K562 (cell line): ENCODE results near the gene CPLX3. TPM values are rescaled to one million over a fixed set of nuclear protein-coding genes. Genes with fewer than 3 reads are reported as not detected.

Experiments used
- ARHGAP35 ChIP-seq: fragments of 450-650 bp; IDR thresholded peaks from 2 replicates; pipeline ENCODE4 v1.6.1; 2018; ENCODE audit not compliant: partially characterized antibody
- ATF7 ChIP-seq: fragments of 450-650 bp; IDR thresholded peaks from 2 replicates; pipeline ENCODE4 v1.7.1; 2014; ENCODE audit warnings: mild to moderate bottlenecking, moderate library complexity
- ETV6 ChIP-seq, 3 experiments: fragments of 150-350 bp in 1 of 3; sonication (generic) in 1 of 3; formaldehyde crosslinking in 1 of 3; IDR thresholded peaks; 2 replicates each; pipeline versions ENCODE4 v1.6.1 to v1.8.0; 2014 to 2022; ENCODE audit warnings: borderline replicate concordance in 2 of 3, low read depth in 2 of 3, antibody characterized with exemption in 1 of 3, low read length in 1 of 3, mild to moderate bottlenecking in 1 of 3, missing genetic modification reagents in 1 of 3
- FUS ChIP-seq: fragments of 200-400 bp; formaldehyde crosslinking; optimal IDR thresholded peaks from 2 replicates; pipeline ENCODE3; 2017; ENCODE audit warnings: low read depth, low read length
- GTF2A2 ChIP-seq: IDR thresholded peaks from 2 replicates; pipeline ENCODE4 v1.6.1; 2016; ENCODE audit warnings: mild to moderate bottlenecking, missing genetic modification characterization, missing compliant biosample characterization
- JUND ChIP-seq, 2 experiments: IDR thresholded peaks; 2 replicates in 1 of 2; 3 replicates in 1 of 2; pipeline ENCODE4 v1.6.1; 2011; ENCODE audit warnings: borderline replicate concordance in 2 of 2, low read depth in 2 of 2, low read length in 2 of 2, improper control_type of control experiment in 1 of 2, missing biosample characterization in 1 of 2, missing genetic modification characterization in 1 of 2, missing genetic modification reagents in 1 of 2
- KDM2B ChIP-seq: fragments of 250-450 bp; sonication (Bioruptor Pico); IDR thresholded peaks from 2 replicates; pipeline ENCODE4 v1.8.0; 2021; ENCODE audit warnings: mild to moderate bottlenecking, moderate library complexity
- LCOR ChIP-seq: sonication (generic); formaldehyde crosslinking; IDR thresholded peaks from 2 replicates; pipeline ENCODE4 v1.8.0; 2022; ENCODE audit warnings: mild to moderate bottlenecking, missing genetic modification reagents
- MEF2D ChIP-seq: conservative IDR thresholded peaks from 2 replicates; pipeline ENCODE4 v1.6.1; 2016; ENCODE audit warnings: low read depth, missing genetic modification characterization, missing compliant biosample characterization
- MTA2 ChIP-seq: fragments of 450-650 bp; IDR thresholded peaks from 2 replicates; pipeline ENCODE4 v1.6.1; 2016; ENCODE audit warnings: low read depth
- NR2C1 ChIP-seq, 2 experiments: fragments of 450-650 bp; IDR thresholded peaks; 2 replicates each; pipeline ENCODE4 v1.6.1; 2017; ENCODE audit warnings: mild to moderate bottlenecking in 2 of 2, antibody characterized with exemption in 1 of 2, inconsistent platforms in 1 of 2, missing compliant biosample characterization in 1 of 2, missing genetic modification characterization in 1 of 2
- PCBP2 ChIP-seq: fragments of 200-400 bp; formaldehyde crosslinking; IDR thresholded peaks from 2 replicates; pipeline ENCODE4 v1.6.1; 2018; ENCODE audit warnings: low read length, low read depth, mild to moderate bottlenecking, moderate library complexity; ENCODE audit not compliant: poor library complexity, severe bottlenecking
- RBBP5 ChIP-seq: fragments of 200-600 bp; sonication (generic); IDR thresholded peaks from 2 replicates; pipeline ENCODE4 v1.6.1; 2012; ENCODE audit warnings: borderline replicate concordance, mild to moderate bottlenecking, low read length, control low read depth, inconsistent platforms; ENCODE audit not compliant: insufficient read depth, poor library complexity, severe bottlenecking
- SIX5 ChIP-seq, 2 experiments: IDR thresholded peaks; 2 replicates each; pipeline ENCODE4 v1.6.1; 2011; ENCODE audit warnings: low read length in 2 of 2, borderline replicate concordance in 1 of 2, low read depth in 1 of 2, mild to moderate bottlenecking in 1 of 2, moderate library complexity in 1 of 2; ENCODE audit not compliant: insufficient read depth in 1 of 2
- TOE1 ChIP-seq, 2 experiments: fragments of 450-650 bp in 1 of 2; sonication (generic) in 1 of 2; formaldehyde crosslinking in 1 of 2; IDR thresholded peaks; 2 replicates each; pipeline versions ENCODE4 v1.7.1 to v1.8.0; 2016 to 2022; ENCODE audit warnings: borderline replicate concordance in 2 of 2, mild to moderate bottlenecking in 2 of 2, antibody characterized with exemption in 1 of 2, inconsistent platforms in 1 of 2, low read depth in 1 of 2, missing genetic modification reagents in 1 of 2, moderate library complexity in 1 of 2
- ZNF436 ChIP-seq: fragments of 250-450, 450-650 bp; sonication (Bioruptor Pico); formaldehyde crosslinking; IDR thresholded peaks from 2 replicates; pipeline ENCODE4 v1.7.0; 2020; ENCODE audit warnings: mild to moderate bottlenecking
- ZNF449 ChIP-seq: fragments of 250-450 bp; sonication (Bioruptor Pico); IDR thresholded peaks from 2 replicates; pipeline ENCODE4 v1.8.0; 2022; ENCODE audit warnings: moderate library complexity, mild to moderate bottlenecking, inconsistent platforms
- polyA plus RNA-seq, 8 experiments: library from polyadenylated mRNA; depleted of rRNA in 4 of 8; stranded (reverse) in 5 of 8; unstranded in 3 of 8; fragments of >200 nt; fragmentation: Nextera tagmentation in 2 of 8; fragmentation: Illumina TruSeq in 1 of 8; extraction: Ambion mirVana in 2 of 8; extraction: Trizol in 1 of 8; gene quantifications; 2 replicates each; pipeline versions ENCODE4 v1.2.1 to v1.2.3, GENCODE V29; 2011 to 2014; ENCODE audit warnings: inconsistent platforms in 1 of 8, missing spikeins in 1 of 8
- total RNA-seq, 7 experiments: library from RNA; depleted of rRNA in 6 of 7; stranded (reverse); fragments of >200 nt in 6 of 7; fragmentation: Illumina TruSeq in 2 of 7; extraction: Trizol in 2 of 7; gene quantifications; 2 replicates each; pipeline versions ENCODE4 v1.2.1 to v1.2.3, GENCODE V29; 2011 to 2021; ENCODE audit warnings: low replicate concordance in 1 of 7
- TF ChIP-seq, protein P1 (sequence below), 2 experiments: IDR thresholded peaks; 2 replicates each; pipeline ENCODE4 v1.6.1; 2012; ENCODE audit warnings: improper control_type of control experiment in 2 of 2, low read depth in 2 of 2, low read length in 2 of 2, borderline replicate concordance in 1 of 2
- TF ChIP-seq, protein P2 (sequence below): fragments of 450-650 bp; IDR thresholded peaks from 2 replicates; pipeline ENCODE4 v1.6.1; 2014; ENCODE audit warnings: low read depth, mild to moderate bottlenecking, moderate library complexity, borderline replicate concordance

Gene CPLX3
- total and polyA plus RNA-seq, 9 of the 15 experiments (the other 6 are each of a cell fraction or from before 2014, with no cell fraction given): not detected

- TF ChIP-seq, protein P1, sequence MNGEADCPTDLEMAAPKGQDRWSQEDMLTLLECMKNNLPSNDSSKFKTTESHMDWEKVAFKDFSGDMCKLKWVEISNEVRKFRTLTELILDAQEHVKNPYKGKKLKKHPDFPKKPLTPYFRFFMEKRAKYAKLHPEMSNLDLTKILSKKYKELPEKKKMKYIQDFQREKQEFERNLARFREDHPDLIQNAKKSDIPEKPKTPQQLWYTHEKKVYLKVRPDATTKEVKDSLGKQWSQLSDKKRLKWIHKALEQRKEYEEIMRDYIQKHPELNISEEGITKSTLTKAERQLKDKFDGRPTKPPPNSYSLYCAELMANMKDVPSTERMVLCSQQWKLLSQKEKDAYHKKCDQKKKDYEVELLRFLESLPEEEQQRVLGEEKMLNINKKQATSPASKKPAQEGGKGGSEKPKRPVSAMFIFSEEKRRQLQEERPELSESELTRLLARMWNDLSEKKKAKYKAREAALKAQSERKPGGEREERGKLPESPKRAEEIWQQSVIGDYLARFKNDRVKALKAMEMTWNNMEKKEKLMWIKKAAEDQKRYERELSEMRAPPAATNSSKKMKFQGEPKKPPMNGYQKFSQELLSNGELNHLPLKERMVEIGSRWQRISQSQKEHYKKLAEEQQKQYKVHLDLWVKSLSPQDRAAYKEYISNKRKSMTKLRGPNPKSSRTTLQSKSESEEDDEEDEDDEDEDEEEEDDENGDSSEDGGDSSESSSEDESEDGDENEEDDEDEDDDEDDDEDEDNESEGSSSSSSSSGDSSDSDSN (IDR thresholded peaks at IDR 0.05; ENCODE audit: borderline replicate concordance in 1 of 2, low read depth in 2 of 2, low read length in 2 of 2): no peak
- TF ChIP-seq PCBP2: no peak
- peak; percentile 78 for TF ChIP-seq LCOR (CRISPR knock-in tag)
- no peak for TF ChIP-seq MTA2
- TF ChIP-seq ZNF436 (CRISPR knock-in tag): no peak
- peak; percentile 87 for TF ChIP-seq TOE1 (IDR thresholded peaks at IDR 0.05; ENCODE audit: borderline replicate concordance)
- TF ChIP-seq TOE1 (CRISPR knock-in tag; IDR thresholded peaks at IDR 0.05; ENCODE audit: borderline replicate concordance, low read depth): no peak
- no peak for TF ChIP-seq ARHGAP35
- TF ChIP-seq ETV6 (IDR thresholded peaks at IDR 0.05; ENCODE audit: borderline replicate concordance in 1 of 2, low read depth in 2 of 2, low read length in 1 of 2): no peak
- no peak for TF ChIP-seq ETV6 (CRISPR knock-in tag; IDR thresholded peaks at IDR 0.05; ENCODE audit: borderline replicate concordance)
- TF ChIP-seq RBBP5: peak; percentile 86
- TF ChIP-seq MEF2D (tag): no peak
- peak; percentile 92 for TF ChIP-seq ATF7
- no peak for TF ChIP-seq KDM2B
- TF ChIP-seq, protein P2, sequence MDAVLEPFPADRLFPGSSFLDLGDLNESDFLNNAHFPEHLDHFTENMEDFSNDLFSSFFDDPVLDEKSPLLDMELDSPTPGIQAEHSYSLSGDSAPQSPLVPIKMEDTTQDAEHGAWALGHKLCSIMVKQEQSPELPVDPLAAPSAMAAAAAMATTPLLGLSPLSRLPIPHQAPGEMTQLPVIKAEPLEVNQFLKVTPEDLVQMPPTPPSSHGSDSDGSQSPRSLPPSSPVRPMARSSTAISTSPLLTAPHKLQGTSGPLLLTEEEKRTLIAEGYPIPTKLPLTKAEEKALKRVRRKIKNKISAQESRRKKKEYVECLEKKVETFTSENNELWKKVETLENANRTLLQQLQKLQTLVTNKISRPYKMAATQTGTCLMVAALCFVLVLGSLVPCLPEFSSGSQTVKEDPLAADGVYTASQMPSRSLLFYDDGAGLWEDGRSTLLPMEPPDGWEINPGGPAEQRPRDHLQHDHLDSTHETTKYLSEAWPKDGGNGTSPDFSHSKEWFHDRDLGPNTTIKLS: peak; percentile 97
- TF ChIP-seq ZNF449 (CRISPR knock-in tag): no peak
- TF ChIP-seq NR2C1 (IDR thresholded peaks at IDR 0.05): no peak
- TF ChIP-seq NR2C1 (tag; IDR thresholded peaks at IDR 0.05): peak; percentile 50; the same call in 1 of the 2 replicates
- no peak for TF ChIP-seq FUS
- no peak for TF ChIP-seq GTF2A2 (tag)
- 0 out of 2 replicates have a peak, but pooled peaks have one; percentile 21 for TF ChIP-seq JUND (IDR thresholded peaks at IDR 0.05; ENCODE audit: borderline replicate concordance, low read depth, low read length)
- 0 out of 3 replicates have a peak, but pooled peaks have one; percentile 6 for TF ChIP-seq JUND (tag; IDR thresholded peaks at IDR 0.05; ENCODE audit: borderline replicate concordance, low read depth, low read length)
- no peak for TF ChIP-seq SIX5 (IDR thresholded peaks at IDR 0.05; ENCODE audit: borderline replicate concordance in 1 of 2, insufficient read depth in 1 of 2, low read depth in 1 of 2, low read length in 2 of 2)
These were observed 46.8 kb downstream of the CPLX3 start, which contains the start of gene SCAMP2 (continued) for GRCh38 chr15:74873036-74873755.
